GM18870 (cell line): ENCODE measurements around the gene PLCD3.

Source experiments
- ATAC-seq: cut with Tn5 transposase; IDR thresholded peaks from one replicate; pipeline ENCODE4 v1.9.1; 2021; ENCODE audit warnings: moderate library complexity; ENCODE audit not compliant: unreplicated experiment

The PLCD3 gene

GRCh38 chr17:45086391-45086790 is 45.9 kb downstream of the PLCD3 start:
- ATAC-seq, result no peak

GRCh38 chr17:45081047-45081703 is 51.1 kb downstream of the PLCD3 start:
- no peak for ATAC-seq

DNA sequence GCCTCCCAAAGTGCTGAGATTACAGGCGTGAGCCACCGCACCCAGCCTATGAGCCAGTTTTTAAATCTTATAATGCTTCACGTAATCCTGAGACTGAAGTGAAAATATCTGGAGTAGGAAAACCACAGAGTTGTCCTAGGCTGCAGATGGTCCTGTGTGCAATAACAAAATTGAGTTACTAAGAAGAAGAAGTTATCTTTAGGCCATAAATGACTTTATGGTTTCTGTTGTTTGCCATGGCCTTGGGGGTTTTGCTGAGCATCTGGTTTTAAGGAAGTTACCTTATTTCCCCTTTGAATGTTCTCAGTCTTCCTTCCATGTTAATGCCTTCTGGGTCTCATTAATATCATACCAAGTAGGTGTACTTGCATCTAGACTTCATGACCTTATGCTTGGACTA is 54.7 kb downstream of the PLCD3 start:
- ATAC-seq, result no peak

GRCh38 chr17:45073414-45074070 is 58.8 kb downstream of the PLCD3 start:
- no peak for ATAC-seq

DNA sequence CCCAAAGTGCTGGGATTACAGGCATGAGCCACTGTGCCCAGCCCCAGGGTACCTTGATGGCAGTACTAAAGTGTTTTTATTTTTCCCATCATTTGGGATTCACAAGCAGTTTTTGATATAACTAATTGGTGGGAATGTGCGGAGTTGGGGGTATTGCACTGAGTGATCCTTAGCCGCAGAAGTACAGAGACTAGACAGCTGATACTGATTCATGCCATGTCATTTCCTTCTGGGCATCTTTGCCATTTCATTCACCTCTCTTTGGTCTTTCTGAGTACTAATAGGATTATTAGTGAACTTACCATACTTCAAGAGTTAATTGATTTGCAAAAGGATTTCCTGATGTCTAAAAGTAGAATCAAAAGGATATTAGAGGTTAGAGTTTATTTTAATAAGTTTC is 61.5 kb downstream of the PLCD3 start:
- no peak for ATAC-seq

DNA sequence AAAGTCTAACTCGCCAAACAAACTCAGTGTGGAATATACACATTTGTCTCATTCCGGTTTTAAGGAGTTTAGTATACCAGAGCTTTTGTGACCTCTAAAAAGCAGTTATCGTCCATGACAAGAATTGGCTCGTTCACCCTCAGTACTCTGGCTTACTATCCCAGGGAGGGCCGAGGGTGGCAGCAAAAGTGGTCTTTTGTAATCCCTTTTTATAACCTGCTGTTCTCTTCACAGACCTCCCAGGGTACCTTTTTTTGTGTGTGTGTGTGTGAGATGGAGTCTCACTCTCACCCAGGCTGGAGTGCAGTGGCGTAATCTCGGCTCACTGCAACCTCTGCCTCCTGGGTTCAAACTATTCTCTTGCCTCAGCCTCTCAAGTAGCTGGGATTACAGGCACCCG is 62.3 kb downstream of the PLCD3 start:
- ATAC-seq, result no peak

- no peak for ATAC-seq
Measured at GRCh38 chr17:45067637-45068036, 64.7 kb downstream of the PLCD3 start.

- no peak for ATAC-seq
Measured at GRCh38 chr17:45063198-45063597, 69.1 kb downstream of the PLCD3 start.

DNA sequence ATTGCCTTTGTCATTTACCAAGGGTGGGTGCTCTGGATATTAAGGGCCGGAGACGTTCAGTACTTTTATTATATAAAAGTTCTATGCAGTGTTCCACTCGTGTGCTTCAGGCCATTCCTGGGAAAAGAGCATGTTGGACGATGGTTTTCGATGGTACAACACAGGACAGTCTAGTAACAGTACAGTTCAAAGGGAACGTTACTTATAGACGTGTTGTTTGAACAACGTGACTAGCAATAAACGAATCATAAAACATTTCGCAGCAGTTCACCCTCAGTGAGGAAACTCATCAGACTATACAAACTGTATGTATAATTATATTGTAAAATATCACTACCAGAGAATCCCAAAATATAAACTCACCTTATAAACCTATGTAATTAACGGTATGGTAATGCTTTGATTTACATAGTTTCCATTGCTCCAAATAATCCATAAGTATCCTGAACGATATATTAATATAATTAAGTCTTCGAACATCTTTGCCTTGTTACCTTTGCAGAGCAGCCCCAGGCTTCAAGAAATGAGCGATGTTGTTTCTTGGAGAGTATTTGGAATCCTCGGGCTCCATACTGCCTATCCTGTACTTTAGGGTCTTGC is 70.6 kb downstream of the PLCD3 start:
- no peak for ATAC-seq

DNA sequence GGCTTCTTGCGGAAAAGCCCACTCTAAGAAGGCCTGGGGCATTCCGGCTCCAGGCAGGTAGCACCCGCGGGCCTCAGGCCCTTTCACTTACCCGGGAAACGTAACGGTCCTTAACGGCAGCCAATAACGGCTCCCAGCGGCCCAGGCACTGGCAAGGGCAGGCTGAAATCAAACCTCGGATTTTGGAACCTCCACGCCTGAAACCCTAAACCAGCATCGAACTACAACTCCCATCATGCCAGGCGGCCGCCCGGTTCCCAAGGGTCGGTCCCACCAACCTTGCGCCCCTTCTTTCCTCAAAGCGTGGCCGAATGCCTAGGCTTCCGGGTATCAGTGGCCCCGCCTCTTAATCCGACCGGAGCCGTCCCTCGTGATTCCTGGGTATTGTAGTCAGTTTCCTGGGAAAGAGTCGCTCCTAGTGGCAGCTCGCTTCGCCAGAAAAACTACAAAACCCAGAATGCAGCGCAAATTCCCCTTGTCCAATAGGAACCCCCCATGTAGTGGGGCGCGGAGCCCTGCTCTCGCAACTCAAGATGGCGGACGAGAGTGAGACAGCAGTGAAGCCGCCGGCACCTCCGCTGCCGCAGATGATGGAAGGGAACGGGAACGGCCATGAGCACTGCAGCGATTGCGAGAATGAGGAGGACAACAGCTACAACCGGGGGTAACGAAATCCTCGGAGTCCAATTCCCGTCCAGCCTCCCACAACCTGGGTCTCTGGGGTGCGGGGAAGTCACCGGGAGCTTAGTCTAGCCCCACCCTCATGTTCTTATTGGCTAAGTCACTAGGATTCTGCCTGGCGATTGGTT is 71.3 kb downstream of the PLCD3 start, which contains the start of gene NMT1:
Gene NMT1, plus strand, starts transcription at position 521 of the 809 bp plus-strand sequence. Its CDS starts 13 bp downstream, at position 534.
- ATAC-seq, result peak; percentile 87

DNA sequence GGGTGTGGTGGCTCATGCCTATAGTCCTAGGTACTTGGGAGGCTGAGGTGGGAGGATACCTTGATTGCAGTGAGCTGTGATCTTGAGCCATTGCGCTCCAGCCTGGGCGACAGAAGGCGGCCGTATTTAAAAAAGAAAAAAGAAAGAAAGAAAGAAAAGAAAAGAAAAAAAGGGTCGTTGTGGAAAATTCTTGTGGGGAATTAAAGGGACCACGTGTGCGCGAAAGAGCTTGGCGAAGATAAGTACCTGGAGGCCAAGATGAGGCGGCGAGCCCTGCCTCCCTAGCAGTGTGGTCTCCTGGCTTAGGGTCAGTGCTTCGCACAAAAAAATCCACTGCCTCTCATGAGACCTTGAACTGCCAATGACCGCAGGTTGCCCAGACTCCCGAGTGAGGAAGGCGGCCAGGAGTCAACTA is 71.9 kb downstream of the PLCD3 start:
- no peak for ATAC-seq
